GM12878 (cell line): ENCODE results near the gene CACNA2D3. TPM values are rescaled to one million over a fixed set of nuclear protein-coding genes. Genes with fewer than 3 reads are reported as not detected.

Source experiments
- ATAC-seq: fragments of 200-7000 bp; cut with Tn5 transposase; 3 replicates; pipeline ENCODE4 v1.9.1; 2020; ENCODE audit warnings: mild to moderate bottlenecking, moderate library complexity
- BruUV-seq: library from RNA; stranded (reverse); fragments of 400-500 nt; replicated peaks from 2 replicates; lab custom pipeline; 2021; lab: Mats Ljungman, UMichigan
- CTCF ChIA-PET: fragments of 300-600 bp; sonication (Branson Sonifier 250); formaldehyde crosslinking; extraction: SDS; loops from one replicate; lab custom pipeline; 2021; ENCODE audit warnings: inconsistent platforms; lab: Yijun Ruan, JAX
- POLR2A ChIA-PET: fragments of 350-600 bp; formaldehyde crosslinking; extraction: SDS; loops from one replicate; lab custom pipeline; 2021; ENCODE audit warnings: inconsistent platforms; lab: Charles Lee
- RAD21 ChIA-PET: fragments of 300-600 bp; sonication (Branson Sonifier 250); formaldehyde crosslinking; loops from one replicate; lab custom pipeline; 2023; ENCODE audit warnings: antibody characterized with exemption; ENCODE audit not compliant: unreplicated experiment; lab: Charles Lee
- SMC1A ChIA-PET: fragments of 300-600 bp; sonication (Branson Sonifier 250); formaldehyde crosslinking; loops from one replicate; lab custom pipeline; 2023; ENCODE audit not compliant: unreplicated experiment, uncharacterized antibody; lab: Charles Lee
- DNase-seq: peaks from one replicate; pipeline ENCODE4 v3.0.0-alpha.2; 2011; ENCODE audit warnings: low read depth, low spot score
- FAIRE-seq: peaks from 3 replicates; lab custom pipeline; 2011; peaks lifted over from hg19 to GRCh38; lab: Jason Lieb, UNC
- H2AFZ ChIP-seq: 2 replicates; pipeline ENCODE4 v1.6.0; 2011; ENCODE audit warnings: low read depth, low read length, control low read depth; ENCODE audit not compliant: control insufficient read depth
- H3K27ac ChIP-seq: 2 replicates; pipeline ENCODE4 v1.5.1; 2011; ENCODE audit warnings: control low read depth; ENCODE audit not compliant: control insufficient read depth, insufficient read depth
- H3K27me3 ChIP-seq, 2 experiments: replicated peaks in 1 of 2; 2 replicates each; pipeline versions ENCODE4 v1.6.0 to v1.6.1; 2011; ENCODE audit warnings: low read length in 1 of 2; ENCODE audit not compliant: control insufficient read depth in 2 of 2, insufficient read depth in 2 of 2
- H3K36me3 ChIP-seq, 2 experiments: 2 replicates each; pipeline ENCODE4 v1.5.1; 2011; ENCODE audit warnings: low read length in 1 of 2; ENCODE audit not compliant: control insufficient read depth in 2 of 2, insufficient read depth in 2 of 2
- H3K4me1 ChIP-seq: 2 replicates; pipeline ENCODE4 v1.6.1; 2011; ENCODE audit warnings: mild to moderate bottlenecking, low read length, moderate library complexity, mixed read lengths; ENCODE audit not compliant: control insufficient read depth, insufficient read depth
- H3K4me2 ChIP-seq: 2 replicates; pipeline ENCODE4 v1.6.0; 2011; ENCODE audit warnings: control low read depth; ENCODE audit not compliant: control insufficient read depth, insufficient read depth
- H3K4me3 ChIP-seq: fragments of 200-600 bp; sonication (generic); 2 replicates; pipeline ENCODE4 v1.5.1; 2016
- H3K79me2 ChIP-seq: 2 replicates; pipeline ENCODE4 v1.6.0; 2011; ENCODE audit warnings: low read length; ENCODE audit not compliant: control insufficient read depth, insufficient read depth
- H3K9ac ChIP-seq: 2 replicates; pipeline ENCODE4 v1.8.0; 2011; ENCODE audit warnings: low read length, control low read depth, mixed read lengths; ENCODE audit not compliant: control insufficient read depth, insufficient read depth
- H3K9me3 ChIP-seq: replicated peaks from 3 replicates; pipeline ENCODE4 v1.5.1; 2011; ENCODE audit warnings: mild to moderate bottlenecking, low read length; ENCODE audit not compliant: control insufficient read depth, insufficient read depth
- H4K20me1 ChIP-seq: 2 replicates; pipeline ENCODE4 v1.6.0; 2011; ENCODE audit not compliant: control insufficient read depth, insufficient read depth
- EP300 ChIP-seq, 2 experiments: fragments of 150-350 bp in 1 of 2; IDR thresholded peaks; 2 replicates each; pipeline ENCODE4 v1.6.1; 2011 to 2012; ENCODE audit warnings: low read depth in 2 of 2, low read length in 2 of 2, borderline replicate concordance in 1 of 2, improper control_type of control experiment in 1 of 2, inconsistent platforms in 1 of 2; ENCODE audit not compliant: control insufficient read depth in 1 of 2
- MYC ChIP-seq: IDR thresholded peaks from 2 replicates; pipeline ENCODE4 v1.6.1; 2011; ENCODE audit warnings: mild to moderate bottlenecking, low read length, moderate library complexity, inconsistent platforms; ENCODE audit not compliant: insufficient read depth, insufficient replicate concordance, insufficient read length, severe bottlenecking
- NFYB ChIP-seq: IDR thresholded peaks from 2 replicates; pipeline ENCODE4 v1.6.1; 2011; ENCODE audit warnings: low read depth, mild to moderate bottlenecking, low read length, improper control_type of control experiment, moderate library complexity; ENCODE audit not compliant: insufficient read depth
- PBX3 ChIP-seq: IDR thresholded peaks from 2 replicates; pipeline ENCODE4 v1.6.1; 2011; ENCODE audit warnings: mild to moderate bottlenecking, low read depth, low read length, moderate library complexity; ENCODE audit not compliant: insufficient replicate concordance
- PML ChIP-seq: IDR thresholded peaks from 2 replicates; pipeline ENCODE4 v1.6.1; 2012; ENCODE audit warnings: low read length, inconsistent platforms
- RBBP5 ChIP-seq: fragments of 200-600 bp; sonication (generic); conservative IDR thresholded peaks from 2 replicates; pipeline ENCODE4 v1.6.1; 2016
- SKIL ChIP-seq: fragments of 450-650 bp; IDR thresholded peaks from 2 replicates; pipeline ENCODE4 v1.6.1; 2017; ENCODE audit warnings: mild to moderate bottlenecking, low read depth, inconsistent platforms; ENCODE audit not compliant: poor library complexity, severe bottlenecking
- SMAD5 ChIP-seq: IDR thresholded peaks from 2 replicates; pipeline ENCODE4 v1.6.1; 2016; ENCODE audit warnings: antibody characterized with exemption, low read depth
- SUZ12 ChIP-seq: fragments of 200-600 bp; sonication (generic); IDR thresholded peaks from one replicate; pipeline ENCODE4 v1.6.1; 2018; ENCODE audit warnings: antibody characterized with exemption, mild to moderate bottlenecking; ENCODE audit not compliant: unreplicated experiment
- YBX1 ChIP-seq: fragments of 450-650 bp; IDR thresholded peaks from 2 replicates; pipeline ENCODE4 v1.6.1; 2016; ENCODE audit warnings: antibody characterized with exemption
- WGBS: methylation state at CpG from one replicate; pipeline ENCODE4 v1.1.6; 2016; ENCODE audit warnings: low lambda C conversion rate; ENCODE audit not compliant: insufficient replicate concordance, insufficient coverage; ENCODE audit errors: missing lambda C conversion rate; 5-methylcytosine and 5-hydroxymethylcytosine counted together
- in situ Hi-C: fragments of 300-500 bp; cut with MboI; formaldehyde crosslinking; loops from 9 replicates; pipeline ENCODE4 v1.14.3; 2018; ENCODE audit warnings: mixed read lengths
- intact Hi-C: fragments of 100-400 bp; cut with micrococcal nuclease; formaldehyde crosslinking; loops from one replicate; pipeline ENCODE4 v1.14.2; 2022; ENCODE audit not compliant: unreplicated experiment
- polyA plus RNA-seq, 11 experiments: library from polyadenylated mRNA; depleted of rRNA in 4 of 11; unstranded in 6 of 11; stranded (reverse) in 5 of 11; fragments of >200 nt; fragmentation: Nextera tagmentation in 4 of 11; fragmentation: Illumina TruSeq in 1 of 11; extraction: Ambion mirVana in 4 of 11; extraction: Trizol in 1 of 11; gene quantifications; 1 replicate in 1 of 11; 2 replicates in 10 of 11; pipeline versions ENCODE4 v1.2.1 to v1.2.3, GENCODE V29; 2011 to 2016; ENCODE audit warnings: inconsistent platforms in 2 of 11, missing spikeins in 2 of 11, low read depth in 1 of 11
- total RNA-seq, 4 experiments: library from RNA; depleted of rRNA in 3 of 4; stranded (reverse); fragments of >200 nt in 3 of 4; fragmentation: Illumina TruSeq in 1 of 4; extraction: Trizol in 1 of 4; gene quantifications; 2 replicates each; pipeline versions ENCODE4 v1.2.1 to v1.2.3, GENCODE V29; 2013 to 2021
- TF ChIP-seq, protein P1 (sequence below): fragments of 450-650 bp; IDR thresholded peaks from 2 replicates; pipeline ENCODE4 v1.6.1; 2017; ENCODE audit warnings: antibody characterized with exemption, mild to moderate bottlenecking, moderate library complexity
- TF ChIP-seq, protein P2 (sequence below): fragments of 450-650 bp; formaldehyde crosslinking; IDR thresholded peaks from 2 replicates; pipeline ENCODE4 v1.4.0; 2022; ENCODE audit warnings: mild to moderate bottlenecking, moderate library complexity
- TF ChIP-seq, protein P3 (sequence below): fragments of 450-650 bp; IDR thresholded peaks from 2 replicates; pipeline ENCODE4 v1.6.1; 2016; ENCODE audit warnings: mild to moderate bottlenecking

CACNA2D3 gene
- total and polyA plus RNA-seq, 10 of the 15 experiments (the other 5 are each of a cell fraction or from before 2014, with no cell fraction given) = not detected

GRCh38 chr3:55118451-55118850 lies 996.1 kb downstream of the CACNA2D3 start:
- H3K4me3 ChIP-seq = no peak overlapping the region
- H3K27ac ChIP-seq = no peak overlapping the region
- no TSS peak for BruUV-seq
- ChIA-PET SMC1A (no interaction called here), RAD21 (no interaction called here), CTCF (no interaction called here), POLR2A (no interaction called here)
- DNase-seq = no peak
- no peak for ATAC-seq
- no peaks in the 10 kb centered on the region for H3K36me3 ChIP-seq
- 47% methylated on average over 5 of the region's 5 CpGs for WGBS
- no peak overlapping the region for H2AFZ ChIP-seq
- H3K4me1 ChIP-seq = no peaks in the 10 kb centered on the region
- H3K27me3 ChIP-seq = no peaks in the 10 kb centered on the region; a peak in 1 of 4 replicates
- intact Hi-C loops = no loop called here
- H4K20me1 ChIP-seq = no peaks in the 10 kb centered on the region
- in situ Hi-C loops = no loop called here
- no peak overlapping the region for H3K4me2 ChIP-seq
- H3K9me3 ChIP-seq = no peaks in the 10 kb centered on the region
- H3K79me2 ChIP-seq = no peaks in the 10 kb centered on the region
- FAIRE-seq = no peak
- no peak overlapping the region for H3K9ac ChIP-seq
- TF ChIP-seq EP300 (IDR thresholded peaks at IDR 0.05; ENCODE audit: borderline replicate concordance in 1 of 2, control insufficient read depth in 1 of 2, low read depth in 2 of 2, low read length in 2 of 2) (no peak), MYC (no peak), PML (no peak), NFYB (no peak), SKIL (no peak), SMAD5 (no peak), SUZ12 (no peak), YBX1 (no peak), RBBP5 (no peak), PBX3 (no peak)
- TF ChIP-seq, protein P1, sequence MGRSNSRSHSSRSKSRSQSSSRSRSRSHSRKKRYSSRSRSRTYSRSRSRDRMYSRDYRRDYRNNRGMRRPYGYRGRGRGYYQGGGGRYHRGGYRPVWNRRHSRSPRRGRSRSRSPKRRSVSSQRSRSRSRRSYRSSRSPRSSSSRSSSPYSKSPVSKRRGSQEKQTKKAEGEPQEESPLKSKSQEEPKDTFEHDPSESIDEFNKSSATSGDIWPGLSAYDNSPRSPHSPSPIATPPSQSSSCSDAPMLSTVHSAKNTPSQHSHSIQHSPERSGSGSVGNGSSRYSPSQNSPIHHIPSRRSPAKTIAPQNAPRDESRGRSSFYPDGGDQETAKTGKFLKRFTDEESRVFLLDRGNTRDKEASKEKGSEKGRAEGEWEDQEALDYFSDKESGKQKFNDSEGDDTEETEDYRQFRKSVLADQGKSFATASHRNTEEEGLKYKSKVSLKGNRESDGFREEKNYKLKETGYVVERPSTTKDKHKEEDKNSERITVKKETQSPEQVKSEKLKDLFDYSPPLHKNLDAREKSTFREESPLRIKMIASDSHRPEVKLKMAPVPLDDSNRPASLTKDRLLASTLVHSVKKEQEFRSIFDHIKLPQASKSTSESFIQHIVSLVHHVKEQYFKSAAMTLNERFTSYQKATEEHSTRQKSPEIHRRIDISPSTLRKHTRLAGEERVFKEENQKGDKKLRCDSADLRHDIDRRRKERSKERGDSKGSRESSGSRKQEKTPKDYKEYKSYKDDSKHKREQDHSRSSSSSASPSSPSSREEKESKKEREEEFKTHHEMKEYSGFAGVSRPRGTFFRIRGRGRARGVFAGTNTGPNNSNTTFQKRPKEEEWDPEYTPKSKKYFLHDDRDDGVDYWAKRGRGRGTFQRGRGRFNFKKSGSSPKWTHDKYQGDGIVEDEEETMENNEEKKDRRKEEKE = no peak
- TF ChIP-seq, protein P2, sequence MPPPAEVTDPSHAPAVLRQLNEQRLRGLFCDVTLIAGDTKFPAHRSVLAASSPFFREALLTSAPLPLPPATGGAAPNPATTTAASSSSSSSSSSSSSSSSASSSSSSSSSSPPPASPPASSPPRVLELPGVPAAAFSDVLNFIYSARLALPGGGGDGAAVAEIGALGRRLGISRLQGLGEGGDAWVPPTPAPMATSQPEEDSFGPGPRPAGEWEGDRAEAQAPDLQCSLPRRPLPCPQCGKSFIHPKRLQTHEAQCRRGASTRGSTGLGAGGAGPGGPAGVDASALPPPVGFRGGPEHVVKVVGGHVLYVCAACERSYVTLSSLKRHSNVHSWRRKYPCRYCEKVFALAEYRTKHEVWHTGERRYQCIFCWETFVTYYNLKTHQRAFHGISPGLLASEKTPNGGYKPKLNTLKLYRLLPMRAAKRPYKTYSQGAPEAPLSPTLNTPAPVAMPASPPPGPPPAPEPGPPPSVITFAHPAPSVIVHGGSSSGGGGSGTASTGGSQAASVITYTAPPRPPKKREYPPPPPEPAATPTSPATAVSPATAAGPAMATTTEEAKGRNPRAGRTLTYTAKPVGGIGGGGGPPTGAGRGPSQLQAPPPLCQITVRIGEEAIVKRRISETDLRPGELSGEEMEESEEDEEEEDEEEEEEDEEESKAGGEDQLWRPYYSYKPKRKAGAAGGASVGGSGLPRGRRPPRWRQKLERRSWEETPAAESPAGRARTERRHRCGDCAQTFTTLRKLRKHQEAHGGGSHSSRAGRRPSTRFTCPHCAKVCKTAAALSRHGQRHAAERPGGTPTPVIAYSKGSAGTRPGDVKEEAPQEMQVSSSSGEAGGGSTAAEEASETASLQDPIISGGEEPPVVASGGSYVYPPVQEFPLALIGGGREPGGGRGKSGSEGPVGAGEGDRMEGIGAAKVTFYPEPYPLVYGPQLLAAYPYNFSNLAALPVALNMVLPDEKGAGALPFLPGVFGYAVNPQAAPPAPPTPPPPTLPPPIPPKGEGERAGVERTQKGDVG (CRISPR knock-in tag) = no peak
- TF ChIP-seq, protein P3, sequence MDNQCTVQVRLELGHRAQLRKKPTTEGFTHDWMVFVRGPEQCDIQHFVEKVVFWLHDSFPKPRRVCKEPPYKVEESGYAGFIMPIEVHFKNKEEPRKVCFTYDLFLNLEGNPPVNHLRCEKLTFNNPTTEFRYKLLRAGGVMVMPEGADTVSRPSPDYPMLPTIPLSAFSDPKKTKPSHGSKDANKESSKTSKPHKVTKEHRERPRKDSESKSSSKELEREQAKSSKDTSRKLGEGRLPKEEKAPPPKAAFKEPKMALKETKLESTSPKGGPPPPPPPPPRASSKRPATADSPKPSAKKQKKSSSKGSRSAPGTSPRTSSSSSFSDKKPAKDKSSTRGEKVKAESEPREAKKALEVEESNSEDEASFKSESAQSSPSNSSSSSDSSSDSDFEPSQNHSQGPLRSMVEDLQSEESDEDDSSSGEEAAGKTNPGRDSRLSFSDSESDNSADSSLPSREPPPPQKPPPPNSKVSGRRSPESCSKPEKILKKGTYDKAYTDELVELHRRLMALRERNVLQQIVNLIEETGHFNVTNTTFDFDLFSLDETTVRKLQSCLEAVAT = no peak
